ENCODE measurements around the gene CPEB2.

The CPEB2 gene

GRCh38 chr4:15118292-15118691 lies 116.0 kb downstream of the CPEB2 start:
- DNase-seq (ENCODE audit: low spot score): no peak

Measured in hematopoietic multipotent progenitor cell treated with erythropoietin and hydrocortisone succinate and interleukin-3 and kit ligand, for 15 days (in vitro differentiated cells).